Measurements from ENCODE around the gene PPP1R13B. TPM values are rescaled to one million over a fixed set of nuclear protein-coding genes. Genes with fewer than 3 reads are reported as not detected.
A peak's percentile ranks its signal among the peaks of the same experiment; 100 is the strongest.

The PPP1R13B gene
- total and polyA plus RNA-seq, 7 donors, result 4.7 to 17.9 (median 13.3) TPM

DNA sequence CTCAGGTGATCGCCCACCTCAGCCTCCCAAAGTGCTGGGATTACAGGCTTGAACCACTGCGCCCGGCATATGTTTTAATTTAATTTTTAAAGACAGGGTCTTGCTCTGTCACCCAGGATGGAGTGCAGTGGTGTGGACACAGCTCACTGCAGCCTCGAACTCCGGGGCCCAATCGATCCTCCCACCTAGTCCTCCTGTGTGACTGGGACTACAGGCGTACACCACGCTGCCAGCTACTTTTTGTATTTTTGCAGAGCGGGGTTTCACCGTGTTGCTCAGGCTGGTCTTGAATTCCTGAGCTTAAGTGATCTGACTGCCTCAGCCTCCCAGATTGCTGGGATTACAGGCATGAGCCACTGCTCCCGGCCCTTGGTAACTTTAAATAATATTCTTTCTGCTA, 30.8 kb upstream of the PPP1R13B start:
- DNase-seq (no peak), ATAC-seq (no peak)
- Histone ChIP-seq H3K4me1 (peaks cover 13% of the 10 kb centered on the region), H3K27ac (no peak overlapping the region), H3K36me3 (ENCODE audit: insufficient read depth in 1 of 2, low read depth in 1 of 2) (no peaks in the 10 kb centered on the region), H3K4me3 (no peak overlapping the region), H3K9me3 (no peaks in the 10 kb centered on the region), H3K27me3 (ENCODE audit: insufficient read depth in 3 of 3, low read length in 2 of 3) (peaks cover 0 to 2% (median 0%) of the 10 kb centered on the region in 3 donors)
- WGBS, 3 donors, result 85 to 91% (median 87%) methylated on average over 11 of the region's 11 CpGs
- intact Hi-C loops (cut with DNase I), result no loop called here
- no peak for TF ChIP-seq CTCF (IDR thresholded peaks at IDR 0.05)

DNA sequence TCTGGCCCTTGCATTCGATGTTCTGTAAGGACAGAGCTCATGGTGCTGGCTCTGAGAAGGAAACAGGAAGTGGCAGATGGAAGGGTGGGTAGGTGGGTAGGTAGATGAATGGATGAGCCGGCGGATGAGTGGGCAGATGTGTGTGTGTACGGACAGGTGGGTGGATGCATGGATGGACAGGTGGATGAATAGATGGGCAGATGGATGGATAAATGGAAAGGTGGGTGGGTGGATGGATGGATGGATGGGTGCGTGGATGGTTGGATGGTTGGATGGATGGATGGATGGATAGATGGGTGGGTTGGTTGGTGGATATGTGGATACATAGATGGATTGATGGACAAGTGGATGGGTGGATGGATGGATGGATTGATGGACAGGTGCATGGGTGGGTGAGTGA, 27.6 kb upstream of the PPP1R13B start:
- intact Hi-C loops (cut with DNase I), result no loop called here
- ATAC-seq (no peak), DNase-seq (no peak)
- Histone ChIP-seq H3K9me3 (no peaks in the 10 kb centered on the region), H3K36me3 (ENCODE audit: insufficient read depth in 1 of 2, low read depth in 1 of 2) (no peaks in the 10 kb centered on the region), H3K4me3 (no peak overlapping the region), H3K27ac (no peak overlapping the region), H3K4me1 (no peaks in the 10 kb centered on the region), H3K27me3 (ENCODE audit: insufficient read depth in 3 of 3, low read length in 2 of 3) (peaks cover 0 to 2% (median 0%) of the 10 kb centered on the region in 3 donors)
- no peak for TF ChIP-seq CTCF (IDR thresholded peaks at IDR 0.05)
- WGBS, 3 donors, result 94 to 95% (median 95%) methylated on average over 5 of the region's 5 CpGs

DNA sequence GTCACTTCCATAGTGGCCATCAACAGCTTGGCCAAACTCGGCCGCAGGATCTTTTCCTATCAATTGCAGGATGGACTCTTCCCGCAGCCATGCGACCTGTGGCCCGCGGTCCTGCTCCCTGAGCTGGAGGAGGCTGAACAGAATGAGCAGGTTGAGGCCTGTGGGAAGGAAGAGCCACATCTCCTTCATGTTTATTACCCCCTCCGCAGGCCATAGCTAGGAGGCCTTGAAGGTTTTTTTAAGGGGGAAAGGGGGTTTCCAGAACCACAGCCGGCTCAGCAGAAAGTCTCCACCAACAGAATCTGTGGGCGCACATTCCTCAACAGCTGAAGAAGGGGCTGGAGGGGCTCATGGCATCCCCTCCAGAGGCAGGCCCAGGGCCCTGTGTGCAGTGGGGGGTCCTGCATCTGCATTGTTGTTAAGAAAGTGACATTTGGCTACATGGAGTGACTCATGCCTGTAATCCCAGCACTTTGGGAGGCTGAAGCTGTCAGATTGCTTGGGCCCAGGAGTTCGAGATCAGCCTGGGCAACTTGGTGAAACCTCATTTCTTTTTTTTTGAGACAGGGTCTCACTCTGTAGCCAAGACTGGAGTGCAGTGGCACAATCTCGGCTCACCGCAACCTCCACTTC, 25.2 kb upstream of the PPP1R13B start:
- no peaks in the 10 kb centered on the region for H3K36me3 ChIP-seq (ENCODE audit: insufficient read depth in 1 of 2, low read depth in 1 of 2)
- H3K4me3 ChIP-seq, result peak overlapping the region; percentile 40
- H3K4me1 ChIP-seq, result no peaks in the 10 kb centered on the region
- WGBS, 3 donors, result 68 to 73% (median 68%) methylated on average over 12 of the region's 12 CpGs
- intact Hi-C loops (cut with DNase I), result no loop called here
- no peak for DNase-seq
- no peaks in the 10 kb centered on the region for H3K9me3 ChIP-seq
- no peak for TF ChIP-seq CTCF (IDR thresholded peaks at IDR 0.05)
- no peak overlapping the region for H3K27ac ChIP-seq
- no peaks in the 10 kb centered on the region for H3K27me3 ChIP-seq (ENCODE audit: insufficient read depth in 3 of 3, low read length in 2 of 3)
- ATAC-seq, result no peak

GRCh38 chr14:103871596-103872480, 24.5 kb upstream of the PPP1R13B start:
- intact Hi-C loops (cut with DNase I), result no loop called here
- Histone ChIP-seq H3K9me3 (no peaks in the 10 kb centered on the region), H3K4me1 (no peaks in the 10 kb centered on the region), H3K27me3 (ENCODE audit: insufficient read depth in 3 of 3, low read length in 2 of 3) (no peaks in the 10 kb centered on the region), H3K36me3 (ENCODE audit: insufficient read depth in 1 of 2, low read depth in 1 of 2) (no peaks in the 10 kb centered on the region), H3K4me3 (peak overlapping the region; percentile 40), H3K27ac (no peak overlapping the region)
- TF ChIP-seq CTCF (IDR thresholded peaks at IDR 0.05), result no peak
- DNase-seq (peak; percentile 58 to 78), ATAC-seq (peak; percentile 64 to 90 (median 80))
- WGBS, 3 donors, result 25 to 30% (median 27%) methylated on average over 47 to 52 of the region's 53 CpGs
